Endothelial cell of umbilical vein (primary cell): ENCODE results near the gene MRPL54.

ENCODE experiments used
- EZH2 ChIP-seq: IDR thresholded peaks from 2 replicates; pipeline ENCODE4 v1.6.1; 2012; ENCODE audit warnings: borderline replicate concordance, low read depth, mild to moderate bottlenecking, moderate library complexity, low read length, inconsistent platforms; ENCODE audit not compliant: severe bottlenecking
- FOS ChIP-seq: IDR thresholded peaks from 2 replicates; pipeline ENCODE4 v1.6.1; 2011; ENCODE audit warnings: mild to moderate bottlenecking, low read length, moderate library complexity, borderline replicate concordance; ENCODE audit not compliant: insufficient read depth

DNA sequence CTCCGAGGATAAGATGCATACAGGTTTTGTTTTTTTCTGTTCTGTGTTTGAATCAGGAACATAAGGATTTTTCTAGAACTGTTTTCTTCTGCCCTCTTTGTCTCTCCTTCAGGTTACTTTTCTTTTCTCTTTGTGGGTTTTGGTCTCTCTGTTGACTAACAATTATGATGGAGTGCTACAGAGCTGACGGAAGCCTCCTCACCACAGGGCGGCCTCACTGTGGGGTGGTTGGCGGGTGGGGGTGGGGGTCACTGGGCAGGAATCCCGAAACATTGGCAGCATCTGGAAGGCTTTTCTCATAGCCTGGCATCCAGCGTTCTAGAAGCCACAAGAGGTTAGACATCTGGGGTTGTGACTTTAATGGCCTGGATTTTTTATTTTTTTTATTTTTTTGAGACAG, 35.7 kb downstream of the MRPL54 start:
- TF ChIP-seq FOS (no peak), EZH2 (no peak)
